NT2/D1 (cell line): ENCODE results near the gene PARN.

Experiments
- DNase-seq: peaks from one replicate; pipeline ENCODE4 v3.0.0-alpha.2; 2011; ENCODE audit warnings: low read depth, low spot score
- H3K27me3 ChIP-seq: 2 replicates; pipeline ENCODE4 v1.6.0; 2011; ENCODE audit warnings: mild to moderate bottlenecking; ENCODE audit not compliant: insufficient read length, insufficient read depth
- H3K36me3 ChIP-seq: 2 replicates; pipeline ENCODE4 v1.6.1; 2011; ENCODE audit warnings: mild to moderate bottlenecking, low read length, mixed read lengths; ENCODE audit not compliant: insufficient read depth, insufficient read length
- H3K4me1 ChIP-seq: 2 replicates; pipeline ENCODE4 v1.5.1; 2011; ENCODE audit not compliant: insufficient read depth, insufficient read length
- H3K4me3 ChIP-seq: 2 replicates; pipeline ENCODE4 v1.5.1; 2011; ENCODE audit warnings: low read depth; ENCODE audit not compliant: insufficient read length
- H3K9ac ChIP-seq: 2 replicates; pipeline ENCODE4 v1.6.0; 2011; ENCODE audit warnings: low read depth; ENCODE audit not compliant: insufficient read length
- H3K9me3 ChIP-seq: 2 replicates; pipeline ENCODE4 v1.5.1; 2011; ENCODE audit warnings: mild to moderate bottlenecking, low read length; ENCODE audit not compliant: insufficient read depth
- SUZ12 ChIP-seq: IDR thresholded peaks from 2 replicates; pipeline ENCODE4 v1.6.1; 2011; ENCODE audit not compliant: insufficient read length, insufficient read depth; ENCODE audit errors: extremely low read depth
- YY1 ChIP-seq: IDR thresholded peaks from 2 replicates; pipeline ENCODE4 v1.6.1; 2011; ENCODE audit not compliant: insufficient read length, insufficient read depth
- ZNF274 ChIP-seq: IDR thresholded peaks from 2 replicates; pipeline ENCODE4 v1.6.1; 2011; ENCODE audit warnings: mild to moderate bottlenecking, low read depth, low read length

PARN gene

GRCh38 chr16:14629612-14629918 is 495 bp downstream of the PARN start:
- peak overlapping the region; percentile 90 for H3K4me3 ChIP-seq
- H3K27me3 ChIP-seq: no peaks in the 10 kb centered on the region
- peaks cover 3% of the 10 kb centered on the region for H3K4me1 ChIP-seq
- H3K9me3 ChIP-seq: no peaks in the 10 kb centered on the region
- H3K36me3 ChIP-seq: peaks cover 39% of the 10 kb centered on the region
- no peak for TF ChIP-seq SUZ12
- no peak for TF ChIP-seq YY1
- TF ChIP-seq ZNF274: no peak
- H3K9ac ChIP-seq: peak overlapping the region; percentile 98
- no peak for DNase-seq

- no peaks in the 10 kb centered on the region for H3K9me3 ChIP-seq
- no peak for DNase-seq
- peak overlapping the region; percentile 98 for H3K9ac ChIP-seq
- H3K27me3 ChIP-seq: no peaks in the 10 kb centered on the region
- no peaks in the 10 kb centered on the region for H3K4me1 ChIP-seq
- TF ChIP-seq YY1 (no peak), SUZ12 (no peak), ZNF274 (no peak)
- H3K4me3 ChIP-seq: peak overlapping the region; percentile 90
- peaks cover 40% of the 10 kb centered on the region for H3K36me3 ChIP-seq
Measured at GRCh38 chr16:14628806-14629611, 1.1 kb downstream of the PARN start.

- no peak for TF ChIP-seq ZNF274
- TF ChIP-seq SUZ12: no peak
- no peak for TF ChIP-seq YY1
- Histone ChIP-seq H3K4me3 (no peak overlapping the region), H3K27me3 (no peaks in the 10 kb centered on the region), H3K9me3 (no peaks in the 10 kb centered on the region), H3K9ac (no peak overlapping the region), H3K36me3 (peaks cover 55% of the 10 kb centered on the region), H3K4me1 (no peaks in the 10 kb centered on the region)
- no peak for DNase-seq
Measured at GRCh38 chr16:14627078-14627477, 3.0 kb downstream of the PARN start.

- peaks cover 61% of the 10 kb centered on the region for H3K36me3 ChIP-seq
- no peak for TF ChIP-seq SUZ12
Measured at GRCh38 chr16:14618566-14618965, 11.5 kb downstream of the PARN start.

GRCh38 chr16:14616280-14616679 is 13.8 kb downstream of the PARN start:
- H3K9me3 ChIP-seq: no peaks in the 10 kb centered on the region

More at GRCh38 chr16:14618566-14618965, 11.5 kb downstream of the PARN start:
- Histone ChIP-seq H3K27me3 (no peaks in the 10 kb centered on the region), H3K4me3 (no peak overlapping the region), H3K9me3 (no peaks in the 10 kb centered on the region), H3K9ac (no peak overlapping the region), H3K4me1 (no peaks in the 10 kb centered on the region)
- no peak for DNase-seq

GRCh38 chr16:14613991-14614390 is 16.1 kb downstream of the PARN start:
- Histone ChIP-seq H3K9me3 (no peaks in the 10 kb centered on the region), H3K4me3 (no peak overlapping the region), H3K36me3 (peaks cover 75% of the 10 kb centered on the region), H3K4me1 (peaks cover 3% of the 10 kb centered on the region), H3K9ac (no peak overlapping the region), H3K27me3 (no peaks in the 10 kb centered on the region)
- DNase-seq: no peak
- no peak for TF ChIP-seq SUZ12
- no peak for TF ChIP-seq YY1
- TF ChIP-seq ZNF274: no peak

More at GRCh38 chr16:14616280-14616679, 13.8 kb downstream of the PARN start:
- no peak overlapping the region for H3K9ac ChIP-seq
- H3K27me3 ChIP-seq: no peaks in the 10 kb centered on the region
- DNase-seq: no peak
- H3K4me1 ChIP-seq: no peaks in the 10 kb centered on the region
- peaks cover 60% of the 10 kb centered on the region for H3K36me3 ChIP-seq
- no peak for TF ChIP-seq YY1
- H3K4me3 ChIP-seq: no peak overlapping the region

GRCh38 chr16:14611660-14612059 is 18.4 kb downstream of the PARN start:
- no peak for DNase-seq
- H3K4me1 ChIP-seq: peaks cover 3% of the 10 kb centered on the region
- no peak overlapping the region for H3K4me3 ChIP-seq
- no peaks in the 10 kb centered on the region for H3K9me3 ChIP-seq
- no peak for TF ChIP-seq SUZ12
- TF ChIP-seq ZNF274: no peak
- TF ChIP-seq YY1: no peak
- H3K36me3 ChIP-seq: peaks cover 78% of the 10 kb centered on the region
- H3K27me3 ChIP-seq: no peaks in the 10 kb centered on the region
- no peak overlapping the region for H3K9ac ChIP-seq

GRCh38 chr16:14609716-14610115 is 20.3 kb downstream of the PARN start:
- Histone ChIP-seq H3K27me3 (no peaks in the 10 kb centered on the region), H3K4me3 (no peak overlapping the region), H3K36me3 (peaks cover 77% of the 10 kb centered on the region), H3K4me1 (peaks cover 3% of the 10 kb centered on the region), H3K9me3 (no peaks in the 10 kb centered on the region), H3K9ac (no peak overlapping the region)
- no peak for DNase-seq
- no peak for TF ChIP-seq ZNF274
- no peak for TF ChIP-seq SUZ12
- no peak for TF ChIP-seq YY1
